NCI-H1417 (cell line): ENCODE data around the gene RABGAP1L.
"Not testable (repeated sequence)": the region's sequence is repeated elsewhere in the genome, so short reads cannot be mapped to it uniquely, and the experiment has no call there.

ENCODE experiments used
- DNase-seq, 3 experiments: peaks; one replicate each; lab custom pipeline; 2025; lab: John Stamatoyannopoulos, UW

RABGAP1L gene

DNA sequence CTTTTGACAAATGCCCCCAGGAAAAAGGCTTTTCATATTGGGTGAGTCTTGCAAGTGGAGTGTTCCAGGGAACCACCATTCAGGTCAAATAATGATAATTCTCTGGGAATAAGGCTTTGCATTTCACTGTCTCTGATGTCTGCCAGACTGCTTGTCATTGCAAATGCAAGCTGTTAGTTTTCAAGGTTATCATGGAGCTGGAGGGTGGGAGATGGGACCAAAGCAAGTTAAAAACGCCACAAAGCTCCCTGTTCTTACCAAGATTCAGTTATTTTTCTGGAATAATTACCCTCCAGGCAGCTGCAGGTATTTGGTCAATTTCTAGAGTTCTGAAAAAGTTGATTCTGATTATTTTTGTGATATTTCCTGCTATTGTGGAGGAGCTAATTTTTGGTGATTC lies 498.6 kb downstream of the RABGAP1L start:
- no peak for DNase-seq

DNA sequence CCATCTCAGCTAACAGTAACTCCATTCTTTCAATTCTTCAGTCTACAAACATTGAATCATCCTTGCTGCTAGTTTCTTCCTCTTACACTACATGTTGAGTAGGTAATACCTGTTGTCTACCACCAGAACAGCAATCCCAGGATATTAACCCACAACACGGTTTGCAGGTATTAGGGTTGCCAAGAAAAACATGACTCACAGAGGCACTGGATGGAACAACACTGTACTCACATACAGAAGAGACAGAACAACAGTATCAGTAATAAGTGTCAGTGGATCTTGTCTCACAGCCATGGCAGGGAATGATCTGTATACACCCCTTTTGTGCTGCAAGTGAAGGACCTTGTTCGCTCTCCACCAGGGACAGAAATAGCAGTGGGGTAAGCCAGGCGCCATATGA lies 500.5 kb downstream of the RABGAP1L start:
- DNase-seq: no peak

DNA sequence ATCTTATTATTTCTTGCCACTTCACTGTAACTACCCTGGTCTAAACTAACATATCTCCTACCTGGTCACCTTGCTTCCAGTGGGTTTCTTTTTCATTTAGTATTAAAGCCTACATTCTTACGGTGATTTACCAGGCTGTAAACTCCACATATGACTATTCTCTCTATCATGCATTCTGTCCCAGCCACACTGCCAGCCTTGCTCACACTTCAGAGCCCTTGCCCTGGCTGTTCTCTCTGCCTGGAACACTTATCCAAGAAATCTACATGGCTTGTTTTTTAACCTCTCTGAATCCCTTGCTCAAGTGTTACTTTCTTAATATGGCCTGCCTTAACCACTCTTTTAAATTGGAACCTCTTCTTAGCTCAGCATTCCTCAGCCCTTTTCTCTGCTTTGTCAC lies 501.2 kb downstream of the RABGAP1L start:
- DNase-seq: no peak

DNA sequence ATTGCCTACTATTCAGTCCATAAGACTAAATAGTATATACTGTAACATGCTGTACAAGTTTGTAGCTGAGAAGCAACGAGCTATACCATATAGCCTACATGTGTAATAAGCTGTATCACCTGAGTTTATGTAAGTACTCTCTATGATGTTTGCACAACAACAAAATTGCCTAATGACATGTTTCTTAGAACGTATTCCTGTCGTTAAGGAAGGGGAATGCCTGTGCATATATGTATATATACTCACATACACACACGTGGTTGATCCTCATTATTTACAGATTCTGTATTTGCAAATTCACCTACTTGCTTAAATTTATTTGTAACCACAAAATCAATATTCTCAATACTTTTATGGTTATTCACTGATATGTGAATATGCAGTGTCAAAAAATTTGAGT lies 504.0 kb downstream of the RABGAP1L start:
- peak in 1 of 3 experiments; percentile 13 for DNase-seq

DNA sequence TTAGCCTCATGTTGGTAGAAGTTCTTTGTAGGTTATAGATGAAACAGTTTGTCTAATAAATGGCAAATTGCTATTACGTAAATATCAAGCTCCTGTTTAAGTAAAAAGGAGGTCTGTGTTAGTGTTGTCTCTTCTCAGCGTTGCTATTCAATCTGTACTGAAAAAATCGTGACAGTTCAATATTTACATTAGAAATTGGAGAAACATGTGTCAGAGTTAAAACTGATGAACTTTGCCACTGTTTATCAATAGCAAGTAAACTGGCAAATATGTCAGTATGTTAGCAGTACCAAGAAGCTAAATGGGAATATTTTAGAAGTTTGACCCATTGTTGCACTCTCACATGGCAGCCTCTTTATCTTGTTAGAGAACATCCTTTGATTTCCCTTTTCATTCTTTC lies 506.9 kb downstream of the RABGAP1L start:
- no peak for DNase-seq

DNA sequence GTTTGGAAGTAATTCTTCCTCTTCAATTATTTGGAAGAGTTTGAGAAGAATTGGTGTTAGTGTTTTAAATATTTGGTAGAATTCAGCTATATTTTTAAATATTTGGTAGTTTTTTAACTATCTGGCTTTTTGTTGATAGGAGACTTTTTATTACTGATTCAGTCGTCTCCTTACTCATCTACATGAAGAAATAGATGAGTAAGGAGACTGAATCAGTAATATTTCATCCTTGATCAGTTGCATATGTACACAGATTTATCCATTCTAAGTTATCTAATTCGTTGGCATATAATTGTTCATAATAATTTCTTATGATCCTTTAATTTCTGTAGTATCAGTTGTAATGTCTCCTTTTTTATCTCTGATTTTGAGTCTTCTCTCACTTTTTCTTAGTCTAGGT lies 512.5 kb downstream of the RABGAP1L start:
- DNase-seq: no peak

DNA sequence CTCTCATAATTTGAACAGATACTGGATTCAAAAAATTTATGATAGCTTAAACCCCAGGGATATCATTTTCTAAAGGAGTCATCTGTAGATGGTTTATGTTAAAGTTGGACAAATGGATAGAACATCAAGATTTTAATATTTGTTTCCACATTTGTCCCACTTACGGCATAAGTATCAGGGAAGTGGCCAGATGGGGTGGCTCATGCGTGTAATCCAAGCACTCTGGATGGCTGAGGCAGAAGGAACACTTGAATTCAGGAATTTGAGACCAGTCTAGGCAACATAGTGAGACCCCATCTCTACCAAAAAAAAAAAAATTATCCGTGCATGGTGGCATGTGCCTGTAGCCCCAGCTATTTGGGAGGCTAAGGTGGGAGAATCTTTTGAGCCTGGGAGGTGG lies 517.5 kb downstream of the RABGAP1L start:
- DNase-seq: no peak

DNA sequence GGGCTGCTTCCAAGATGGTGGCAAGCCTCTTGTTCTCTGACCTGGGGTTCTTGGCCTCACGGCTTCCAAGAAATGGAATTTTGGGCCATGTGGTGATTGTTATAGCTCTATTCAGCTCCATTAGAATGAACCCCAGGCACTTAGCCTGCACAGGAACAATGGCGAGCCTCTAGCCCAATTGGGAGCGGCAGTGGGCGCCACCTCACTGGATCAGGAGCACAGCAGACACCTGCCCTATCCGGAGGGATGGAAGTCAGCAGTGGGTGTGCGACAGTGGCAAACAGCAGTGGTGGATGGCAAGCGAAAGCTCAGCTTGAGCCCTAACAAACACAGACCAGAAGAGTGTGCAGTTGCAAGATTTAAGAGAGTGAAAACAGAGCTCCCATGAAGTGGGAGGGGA lies 519.3 kb downstream of the RABGAP1L start:
- no peak for DNase-seq

DNA sequence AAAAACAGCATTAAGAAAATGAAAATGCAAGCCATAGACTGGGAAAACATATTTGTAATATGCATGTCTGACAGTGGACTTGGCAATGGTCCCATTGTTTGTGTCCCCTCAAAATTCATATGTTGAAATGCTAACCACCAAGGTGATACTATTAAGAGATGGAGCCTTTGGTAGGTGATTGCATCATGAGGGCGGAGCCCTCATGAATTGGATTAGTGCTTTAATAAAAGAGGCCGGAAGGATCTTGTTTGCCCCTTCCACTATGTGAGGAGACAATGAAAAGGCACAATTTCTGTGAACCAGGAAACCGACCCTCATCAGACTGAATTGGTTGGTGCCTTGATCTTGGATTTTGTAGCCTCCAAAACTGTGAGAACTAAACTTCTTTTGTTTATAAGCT lies 520.8 kb downstream of the RABGAP1L start:
- DNase-seq: no peak

DNA sequence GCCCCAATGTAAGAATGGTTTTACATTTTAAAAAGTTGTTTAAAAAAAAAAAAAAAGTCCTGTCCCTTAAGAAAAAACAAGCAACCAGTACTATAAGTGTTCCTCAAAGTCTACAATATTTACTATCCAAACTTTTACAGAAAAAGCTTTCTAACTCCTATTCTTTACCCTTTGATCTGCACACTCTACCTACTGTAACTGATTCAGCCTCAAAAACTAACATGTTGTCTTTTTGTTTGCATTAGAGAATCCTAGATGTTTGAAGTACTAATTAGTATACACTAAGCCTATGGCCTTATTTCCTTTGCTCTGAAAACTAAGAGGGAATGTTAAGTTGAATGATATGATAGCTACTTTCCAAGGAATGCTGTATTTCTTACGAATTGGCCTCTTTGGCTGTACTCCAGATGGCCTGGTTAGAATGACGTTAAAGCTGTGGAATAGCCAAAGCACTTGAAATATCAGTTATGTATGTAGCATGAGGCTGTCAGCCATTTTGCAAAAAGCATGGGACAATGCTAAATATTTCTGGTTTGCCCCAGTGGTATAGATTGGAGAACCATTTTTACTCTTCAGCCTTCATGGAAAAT lies 523.2 kb downstream of the RABGAP1L start:
- DNase-seq: no peak

DNA sequence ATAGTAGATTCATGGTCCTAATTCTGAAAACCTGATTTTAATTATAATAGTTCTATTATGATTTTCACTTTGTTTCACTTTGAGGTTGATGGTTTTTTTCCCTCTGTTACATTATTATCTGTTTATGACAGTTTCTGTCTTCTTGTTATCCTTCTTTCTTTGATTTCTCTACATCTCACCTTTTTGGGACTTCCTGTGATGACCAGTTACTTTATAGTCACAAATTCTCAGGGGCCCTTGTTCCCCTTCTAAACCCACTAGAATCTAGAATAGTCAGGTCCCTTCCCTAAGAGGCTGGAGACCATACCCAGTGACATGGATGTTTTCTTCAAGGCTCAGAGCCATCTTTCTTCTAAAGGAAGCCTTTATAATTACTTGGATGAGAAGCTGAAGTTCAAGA lies 526.9 kb downstream of the RABGAP1L start:
- DNase-seq: no peak

DNA sequence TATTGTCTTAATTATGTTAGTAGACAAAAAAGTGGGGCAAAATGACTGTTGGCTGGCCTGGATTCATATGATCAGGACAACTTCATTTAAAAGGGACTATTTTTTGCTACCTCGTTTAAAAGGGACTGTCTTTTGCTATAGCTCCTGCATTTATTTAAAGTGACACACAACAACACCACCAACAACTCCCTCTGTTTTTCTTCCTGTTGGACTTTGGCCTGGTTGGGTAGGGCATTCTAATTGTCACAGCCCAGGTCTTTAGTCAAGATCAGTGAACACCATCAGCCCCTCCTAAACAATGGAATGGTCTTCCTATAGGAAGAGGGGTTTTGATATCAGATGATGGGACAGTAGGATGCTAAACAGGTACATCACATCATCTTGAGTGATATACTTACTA lies 530.2 kb downstream of the RABGAP1L start:
- no peak for DNase-seq

DNA sequence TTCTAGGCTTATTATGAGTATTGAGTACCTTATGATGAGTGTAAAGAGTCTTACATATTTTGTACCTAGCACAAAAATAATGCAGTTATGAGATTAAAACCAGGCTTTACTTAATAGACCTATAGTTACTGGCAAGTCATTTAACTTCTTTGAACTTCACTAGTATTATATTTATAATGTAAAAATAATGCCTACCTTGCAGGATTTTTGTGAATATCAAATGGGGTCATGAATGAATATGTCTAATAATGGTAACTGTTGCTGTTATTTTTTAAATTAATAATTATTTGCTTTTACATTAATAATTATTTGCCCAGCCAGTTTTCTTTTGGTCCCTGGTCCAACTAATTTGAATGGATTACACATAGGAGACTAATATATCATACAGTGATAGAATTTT lies 530.9 kb downstream of the RABGAP1L start:
- DNase-seq: no peak

DNA sequence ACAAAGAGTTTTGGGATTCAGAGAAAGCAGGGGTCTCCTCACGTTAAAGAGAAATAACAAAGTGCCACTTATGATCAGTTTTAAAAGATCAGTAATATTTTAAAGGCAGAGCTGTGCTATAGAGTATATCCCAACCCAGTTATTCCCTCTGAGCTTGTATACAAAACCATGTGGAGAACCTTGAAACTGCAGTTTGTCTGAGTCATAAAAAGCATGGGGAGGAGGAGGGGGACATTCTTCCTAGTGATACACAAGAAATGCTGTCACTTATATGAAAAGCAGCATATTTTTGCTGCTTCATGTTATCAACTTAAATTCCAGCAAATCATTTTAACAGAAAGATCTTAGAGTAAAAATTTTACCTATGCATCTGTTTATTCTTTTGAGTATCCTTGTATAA lies 533.0 kb downstream of the RABGAP1L start:
- no peak for DNase-seq

DNA sequence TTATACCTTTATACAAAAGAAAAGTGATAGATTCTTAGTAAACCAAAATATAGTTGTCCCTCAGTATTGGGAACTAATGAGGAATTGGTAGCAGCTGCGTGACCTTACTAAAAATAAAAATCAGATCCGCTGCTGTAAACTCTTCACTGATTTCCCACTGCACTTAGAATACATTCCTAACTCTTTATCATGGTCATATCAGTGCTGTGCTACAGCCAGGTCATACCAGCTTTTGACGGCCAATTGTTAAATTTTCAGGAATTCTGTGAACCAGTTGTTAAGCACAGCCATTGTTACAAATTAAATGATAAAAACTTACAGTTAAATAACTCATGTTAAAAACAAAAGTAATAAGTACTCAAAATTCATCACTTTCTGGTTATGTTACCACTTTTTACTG lies 533.8 kb downstream of the RABGAP1L start:
- DNase-seq: no peak

DNA sequence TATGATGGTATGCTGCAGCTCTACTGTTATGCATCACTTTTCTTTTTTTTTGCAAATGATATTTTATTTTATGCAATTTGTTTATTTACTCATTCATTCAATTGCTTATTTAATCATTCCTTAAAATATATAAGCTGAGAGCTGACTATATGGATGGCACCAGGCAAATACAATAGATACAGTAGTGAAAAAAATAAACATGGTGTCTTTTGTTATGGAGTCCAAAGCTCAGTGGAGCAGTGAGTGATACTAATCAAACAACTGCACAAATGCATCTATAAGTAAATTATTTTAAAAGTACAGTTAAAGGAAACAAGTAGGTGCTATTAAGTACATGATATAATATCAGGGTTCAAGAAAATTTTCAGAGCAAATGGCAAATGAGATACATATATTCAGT lies 534.2 kb downstream of the RABGAP1L start:
- DNase-seq: not testable (repeated sequence)

DNA sequence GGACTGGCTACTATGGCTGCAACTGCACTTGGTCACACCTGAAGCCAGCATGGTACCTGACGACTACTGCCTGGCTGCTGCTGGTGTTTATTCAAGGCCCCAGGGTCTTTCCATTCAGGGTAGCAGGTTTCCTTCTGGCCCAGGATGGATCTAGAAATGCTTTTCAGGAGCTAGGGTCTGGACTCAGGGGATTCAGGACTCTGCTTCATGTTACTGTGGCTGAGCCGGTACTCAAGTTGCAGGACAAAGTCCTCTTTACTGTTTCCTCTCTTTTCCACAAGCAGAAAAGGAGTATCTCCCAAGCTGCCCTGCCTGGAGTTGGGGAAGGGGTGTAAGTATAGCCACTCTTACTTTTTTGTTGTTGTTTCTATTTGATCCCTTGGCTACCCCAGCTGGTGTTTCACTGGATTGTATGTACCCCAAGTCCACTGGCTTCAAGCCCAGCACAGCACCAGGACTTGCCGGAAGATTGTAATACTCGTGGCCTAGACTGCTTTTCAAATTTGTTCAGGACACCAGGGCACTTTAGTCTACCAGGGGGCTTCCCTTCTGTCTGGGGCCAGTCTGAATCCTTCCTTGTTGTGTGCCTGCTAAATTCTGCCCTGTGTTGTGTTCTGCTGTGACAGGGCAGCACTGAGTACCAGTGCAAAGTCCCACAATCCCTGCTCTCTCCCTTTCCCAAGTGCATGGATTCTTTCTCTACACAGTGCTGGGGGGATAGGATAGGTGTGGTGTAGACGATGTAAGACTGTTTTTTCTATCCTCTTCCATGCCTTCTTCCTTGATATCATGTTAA lies 536.9 kb downstream of the RABGAP1L start:
- DNase-seq: no peak

DNA sequence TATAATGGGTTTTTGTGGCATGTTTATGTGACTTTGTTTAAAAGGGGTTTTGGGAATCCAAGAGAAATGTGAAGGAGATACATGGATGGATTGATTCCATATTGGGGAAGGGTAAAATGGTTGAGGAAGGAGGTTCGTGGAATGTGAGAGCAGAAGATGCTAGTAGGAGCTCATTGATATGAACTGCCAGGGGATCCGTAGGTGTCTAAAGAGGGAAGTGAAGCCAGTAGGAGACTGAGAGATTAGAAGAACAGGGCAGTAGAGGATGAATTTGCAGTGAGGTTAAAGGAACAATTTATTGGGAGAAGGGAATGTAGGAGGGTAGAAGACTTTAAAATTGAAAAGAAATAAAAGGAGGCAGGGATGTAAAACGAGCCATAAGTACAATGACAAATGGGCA lies 541.0 kb downstream of the RABGAP1L start:
- DNase-seq: no peak

DNA sequence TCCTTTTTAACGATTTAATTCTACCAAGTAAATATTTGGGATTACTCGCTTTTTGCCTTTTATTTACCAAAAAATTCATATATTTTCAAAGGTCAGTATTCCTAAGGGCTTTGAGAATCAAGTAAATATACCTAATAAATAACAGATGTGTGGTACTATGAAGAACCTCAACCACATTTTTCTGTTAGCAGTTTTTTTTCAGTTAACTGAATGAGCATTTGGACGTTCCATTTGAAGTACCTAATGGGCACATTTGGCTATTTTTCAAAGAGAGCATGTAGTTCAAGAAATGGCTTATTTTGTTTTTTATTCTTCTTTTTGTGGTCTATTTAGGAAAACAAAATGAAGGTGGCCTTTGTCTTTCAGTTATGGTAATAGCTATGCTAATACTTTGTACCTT lies 541.5 kb downstream of the RABGAP1L start:
- DNase-seq: no peak

DNA sequence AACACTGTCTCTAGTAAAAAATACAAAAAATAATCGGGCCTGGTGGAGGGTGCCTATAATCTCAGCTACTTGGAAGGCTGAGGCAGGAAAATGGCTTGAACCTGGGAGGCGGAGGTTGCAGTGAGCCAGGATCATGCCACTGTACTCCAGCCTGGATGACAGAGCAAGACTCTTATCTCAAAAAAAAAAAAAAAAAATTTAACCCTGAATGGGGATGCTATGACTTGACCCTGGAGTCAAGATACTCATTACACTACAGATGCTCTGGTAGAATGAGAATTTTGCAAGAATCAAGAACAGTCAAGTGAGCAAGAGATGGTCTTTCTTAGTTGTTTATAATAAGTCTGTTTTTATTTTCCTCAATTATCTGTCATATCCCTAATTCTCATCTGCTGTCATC lies 542.2 kb downstream of the RABGAP1L start:
- no peak for DNase-seq

DNA sequence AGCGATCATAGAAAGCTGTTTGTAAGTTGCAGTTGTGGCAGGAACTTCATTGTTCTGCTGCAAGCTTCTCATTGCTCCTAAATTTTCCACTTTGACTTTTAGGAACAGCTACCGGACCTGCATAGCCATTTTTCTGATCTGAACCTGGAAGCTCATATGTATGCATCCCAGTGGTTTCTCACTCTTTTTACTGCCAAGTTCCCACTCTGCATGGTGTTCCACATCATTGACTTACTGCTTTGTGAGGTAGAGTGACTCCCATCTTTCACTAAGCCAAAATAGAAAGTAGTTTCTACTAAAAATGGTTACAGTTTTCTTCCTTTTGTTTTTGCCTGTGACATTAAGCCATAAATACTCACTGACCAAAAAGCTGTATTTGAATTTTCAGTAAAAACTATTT lies 542.7 kb downstream of the RABGAP1L start:
- DNase-seq: no peak

DNA sequence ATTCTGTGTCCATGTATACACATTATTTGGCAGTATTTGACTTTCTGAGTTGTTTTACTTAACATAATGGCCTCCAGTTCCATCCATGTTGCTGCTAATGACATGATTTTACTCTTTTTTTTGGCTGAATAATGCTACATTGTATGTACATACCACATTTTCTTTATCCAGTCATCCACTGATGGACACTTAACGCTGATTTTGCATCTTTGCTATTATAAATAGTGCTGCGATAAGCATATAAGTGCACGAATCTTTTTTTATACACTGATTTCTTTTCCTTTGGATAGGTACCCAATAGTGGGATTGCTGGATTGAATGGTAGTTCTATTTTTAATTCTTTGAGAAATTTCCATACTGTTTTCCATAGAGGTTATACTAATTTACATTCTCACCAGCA lies 544.0 kb downstream of the RABGAP1L start:
- no peak for DNase-seq

DNA sequence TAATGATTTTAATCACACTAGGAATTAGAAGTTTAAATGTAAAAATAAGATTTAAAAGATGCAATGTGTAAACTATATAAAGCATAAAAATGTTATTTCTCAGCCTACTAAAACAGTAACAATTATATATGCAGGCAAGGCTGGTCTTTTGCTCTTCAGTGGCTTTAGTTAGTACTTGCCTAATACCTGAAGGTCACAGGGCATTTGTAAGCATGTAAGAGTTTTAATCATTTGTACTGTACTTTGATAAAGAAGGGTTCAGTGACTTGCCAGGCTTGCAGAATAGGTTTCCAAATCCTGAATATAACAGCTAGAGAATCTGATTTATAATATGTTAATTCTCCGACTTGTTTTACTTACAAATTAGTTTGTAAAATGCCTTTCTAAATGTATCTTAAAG lies 545.0 kb downstream of the RABGAP1L start:
- no peak for DNase-seq
